ENCODE results near the gene TAPT1. TPM values are rescaled to one million over a fixed set of nuclear protein-coding genes. Genes with fewer than 3 reads are reported as not detected.
A peak's percentile ranks its signal among the peaks of the same experiment; 100 is the strongest.

TAPT1 gene
- total RNA-seq, 5 donors from 2014 or later (not counting 1 experiment from before 2014, with no cell fraction given), result 41.1 to 77.9 (median 50.3) TPM

DNA sequence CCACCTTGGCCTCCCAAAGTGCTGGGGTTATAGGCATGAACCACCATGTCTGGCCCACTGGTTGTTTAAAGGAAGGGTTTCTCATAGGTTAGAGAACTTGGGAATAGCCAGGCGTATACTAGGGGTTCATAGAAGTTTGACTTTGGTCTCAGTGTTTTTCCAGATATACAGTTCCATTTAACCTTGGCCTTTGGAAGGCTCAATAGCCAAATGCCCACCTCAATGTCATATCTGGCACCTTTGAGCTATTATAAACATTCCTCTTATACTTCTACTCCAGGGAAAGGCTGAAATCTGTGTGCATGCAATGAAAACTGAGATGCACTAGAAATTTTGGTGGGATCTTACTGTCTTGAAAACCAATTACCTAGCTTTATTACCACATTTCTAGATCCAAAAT lies 95.0 kb downstream of the TAPT1 start:
- Histone ChIP-seq H3K27me3 (replicated peaks in 1 of 2; ENCODE audit: control insufficient read depth in 2 of 2, extremely low read depth in 1 of 2, insufficient read depth in 2 of 2, low read length in 1 of 2) (peaks cover 0 to 1% of the 10 kb centered on the region in 2 experiments), H3K36me3 (ENCODE audit: control insufficient read depth in 2 of 2, extremely low read depth in 1 of 2, insufficient read depth in 1 of 2, low read length in 1 of 2) (no peaks in the 10 kb centered on the region), H3K9me3 (no peaks in the 10 kb centered on the region), H3K4me3 (ENCODE audit: control insufficient read depth in 1 of 2, extremely low read depth in 1 of 2, low read length in 1 of 2) (no peak overlapping the region), H3K27ac (ENCODE audit: low read length) (no peak overlapping the region), H3K4me1 (ENCODE audit: control insufficient read depth in 1 of 2, extremely low read depth in 1 of 2, insufficient read depth in 2 of 2, low read length in 2 of 2) (no peaks in the 10 kb centered on the region)
- ATAC-seq (replicated peaks in 1 of 4) (no peak), DNase-seq (no peak)
- Mint-ChIP-seq H3K4me1 (no peaks in the 10 kb centered on the region), H3K27ac (no peak overlapping the region), H3K27me3 (peaks cover 12 to 13% of the 10 kb centered on the region in 2 donors), H3K36me3 (no peaks in the 10 kb centered on the region), H3K4me3 (no peak overlapping the region), H3K9me3 (peaks cover 0 to 6% (median 0%) of the 10 kb centered on the region in 3 donors)
- POLR2A ChIA-PET, result no interaction called here
- no CpG with 5 or more reads among the region's 1 CpG for WGBS (ENCODE audit: insufficient coverage)
- CTCF ChIA-PET, result no interaction called here

GRCh38 chr4:16129336-16129735 lies 96.9 kb downstream of the TAPT1 start:
- ATAC-seq (replicated peaks in 1 of 4), result no peak

GRCh38 chr4:16126714-16127113 lies 99.6 kb downstream of the TAPT1 start:
- H3K4me3 Mint-ChIP-seq, result no peak overlapping the region
- no peaks in the 10 kb centered on the region for H3K36me3 Mint-ChIP-seq
- CTCF ChIA-PET, result no interaction called here

More at GRCh38 chr4:16129336-16129735, 96.9 kb downstream of the TAPT1 start:
- Histone ChIP-seq H3K27me3 (replicated peaks in 1 of 2; ENCODE audit: control insufficient read depth in 2 of 2, extremely low read depth in 1 of 2, insufficient read depth in 2 of 2, low read length in 1 of 2) (peaks cover 0 to 10% of the 10 kb centered on the region in 2 experiments), H3K4me1 (ENCODE audit: control insufficient read depth in 1 of 2, extremely low read depth in 1 of 2, insufficient read depth in 2 of 2, low read length in 2 of 2) (peaks cover under 1 to 2% of the 10 kb centered on the region in 2 experiments), H3K27ac (ENCODE audit: low read length) (no peak overlapping the region), H3K36me3 (ENCODE audit: control insufficient read depth in 2 of 2, extremely low read depth in 1 of 2, insufficient read depth in 1 of 2, low read length in 1 of 2) (no peaks in the 10 kb centered on the region), H3K4me3 (ENCODE audit: control insufficient read depth in 1 of 2, extremely low read depth in 1 of 2, low read length in 1 of 2) (no peak overlapping the region), H3K9me3 (no peaks in the 10 kb centered on the region)
- POLR2A ChIA-PET, result no interaction called here
- Mint-ChIP-seq H3K4me3 (no peak overlapping the region), H3K27me3 (peaks cover 4% of the 10 kb centered on the region in 2 donors), H3K36me3 (no peaks in the 10 kb centered on the region), H3K9me3 (peaks cover 0 to 2% (median 0%) of the 10 kb centered on the region in 3 donors), H3K27ac (no peak overlapping the region), H3K4me1 (no peaks in the 10 kb centered on the region)
- CTCF ChIA-PET, result no interaction called here
- no peak for DNase-seq
- WGBS (ENCODE audit: insufficient coverage), result no CpG with 5 or more reads among the region's 1 CpG

DNA sequence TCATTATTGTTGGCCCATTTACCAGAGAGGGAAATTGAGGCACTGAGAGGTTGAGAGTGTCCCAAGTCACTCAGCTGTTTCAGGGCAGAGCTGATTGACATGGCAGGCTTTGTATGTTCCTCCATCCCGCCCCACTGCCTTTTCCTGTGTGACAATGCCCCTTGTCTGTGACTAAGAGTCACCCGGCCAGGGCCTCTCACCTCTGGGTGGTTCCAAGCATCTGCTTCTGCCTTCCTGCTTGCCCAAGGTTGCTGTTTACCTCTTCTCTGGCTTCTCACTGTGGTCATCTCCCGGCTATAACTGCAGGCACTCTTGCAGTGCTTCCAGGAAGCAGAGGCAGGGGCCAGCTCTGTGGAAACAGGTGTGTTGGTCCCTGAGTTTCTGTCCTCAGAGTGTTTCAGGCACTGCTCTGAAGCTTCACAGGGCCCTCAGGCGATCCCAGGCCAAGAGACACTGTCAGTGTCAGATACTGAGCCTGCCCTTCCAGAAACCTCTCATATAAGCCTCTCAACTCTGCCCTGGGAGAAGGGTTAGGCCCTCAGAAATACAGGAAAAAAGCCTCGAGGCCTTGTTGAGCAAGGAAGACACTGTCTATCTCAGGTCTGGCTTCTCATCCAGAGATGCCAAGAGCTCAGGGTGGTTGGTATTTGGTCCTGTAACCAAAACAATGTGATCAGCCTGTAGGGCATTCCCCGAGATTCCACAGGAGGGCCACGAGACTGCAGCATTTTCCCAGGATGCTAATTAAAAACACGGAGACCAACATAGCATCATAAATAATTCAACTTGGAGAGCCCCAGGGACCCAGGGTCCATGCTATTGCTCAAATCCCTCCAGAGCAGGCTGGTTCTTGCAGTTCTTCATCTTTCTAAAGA lies 100.5 kb downstream of the TAPT1 start:
- H3K9me3 Mint-ChIP-seq, result no peaks in the 10 kb centered on the region
- ChIA-PET POLR2A (no interaction called here), CTCF (no interaction called here)
- peaks cover 20 to 33% (median 21%) of the 10 kb centered on the region in 3 donors for H3K4me1 Mint-ChIP-seq
- H3K36me3 Mint-ChIP-seq, result no peaks in the 10 kb centered on the region
- Histone ChIP-seq H3K36me3 (ENCODE audit: control insufficient read depth in 2 of 2, extremely low read depth in 1 of 2, insufficient read depth in 1 of 2, low read length in 1 of 2) (no peaks in the 10 kb centered on the region), H3K9me3 (no peaks in the 10 kb centered on the region), H3K27me3 (replicated peaks in 1 of 2; ENCODE audit: control insufficient read depth in 2 of 2, extremely low read depth in 1 of 2, insufficient read depth in 2 of 2, low read length in 1 of 2) (peaks cover 0 to 19% of the 10 kb centered on the region in 2 experiments), H3K4me3 (ENCODE audit: control insufficient read depth in 1 of 2, extremely low read depth in 1 of 2, low read length in 1 of 2) (no peak overlapping the region), H3K27ac (ENCODE audit: low read length) (no peak overlapping the region), H3K4me1 (ENCODE audit: control insufficient read depth in 1 of 2, extremely low read depth in 1 of 2, insufficient read depth in 2 of 2, low read length in 2 of 2) (peaks cover 26 to 27% of the 10 kb centered on the region in 2 experiments)
- ATAC-seq (replicated peaks in 1 of 4), result no peak
- H3K4me3 Mint-ChIP-seq, result no peak overlapping the region
- 57% methylated on average over 7 of the region's 8 CpGs for WGBS (ENCODE audit: insufficient coverage)
- no peak for DNase-seq
- peaks cover 0 to 2% of the 10 kb centered on the region in 2 donors for H3K27me3 Mint-ChIP-seq
- no peak overlapping the region for H3K27ac Mint-ChIP-seq

More at GRCh38 chr4:16126714-16127113, 99.6 kb downstream of the TAPT1 start:
- Mint-ChIP-seq H3K9me3 (no peaks in the 10 kb centered on the region), H3K4me1 (peaks cover 18 to 24% (median 20%) of the 10 kb centered on the region in 3 donors), H3K27ac (no peak overlapping the region), H3K27me3 (peaks cover 0 to 2% of the 10 kb centered on the region in 2 donors)
- Histone ChIP-seq H3K9me3 (no peaks in the 10 kb centered on the region), H3K4me3 (ENCODE audit: control insufficient read depth in 1 of 2, extremely low read depth in 1 of 2, low read length in 1 of 2) (no peak overlapping the region), H3K4me1 (ENCODE audit: control insufficient read depth in 1 of 2, extremely low read depth in 1 of 2, insufficient read depth in 2 of 2, low read length in 2 of 2) (peaks cover 25 to 26% of the 10 kb centered on the region in 2 experiments), H3K27ac (ENCODE audit: low read length) (no peak overlapping the region), H3K36me3 (ENCODE audit: control insufficient read depth in 2 of 2, extremely low read depth in 1 of 2, insufficient read depth in 1 of 2, low read length in 1 of 2) (no peaks in the 10 kb centered on the region), H3K27me3 (replicated peaks in 1 of 2; ENCODE audit: control insufficient read depth in 2 of 2, extremely low read depth in 1 of 2, insufficient read depth in 2 of 2, low read length in 1 of 2) (peaks cover 0 to 16% of the 10 kb centered on the region in 2 experiments)
- ATAC-seq (replicated peaks in 1 of 4), result no peak
- DNase-seq, result no peak
- POLR2A ChIA-PET, result no interaction called here
- WGBS (ENCODE audit: insufficient coverage), result no CpG with 5 or more reads among the region's 1 CpG

DNA sequence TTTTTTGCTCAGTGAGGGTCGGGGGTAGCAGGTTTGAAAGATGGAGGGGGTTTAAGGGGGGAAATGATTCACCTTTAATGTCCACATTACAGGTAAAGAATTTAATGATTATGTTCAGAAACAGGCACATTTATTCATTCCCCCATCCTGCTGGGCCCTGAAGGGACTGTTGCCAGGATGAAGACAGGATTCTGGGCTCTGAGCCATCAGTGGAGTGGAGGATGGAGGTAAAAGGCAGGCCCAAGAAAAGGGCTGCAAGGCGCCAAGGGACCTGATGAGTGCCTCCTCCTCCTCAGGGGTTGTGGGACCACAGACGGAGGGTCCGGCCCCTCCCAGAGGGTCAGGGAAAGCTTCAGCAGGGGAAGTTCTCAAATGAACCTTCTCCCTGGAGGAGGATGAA lies 102.0 kb downstream of the TAPT1 start:
- ChIA-PET POLR2A (no interaction called here), CTCF (interaction anchor here in 1 of 2 donors (0.5 kb wide), 1 partner anchor 1027 kb away, joined by 4 read pairs; no protein-coding TSS in a partner anchor)
- no CpG with 5 or more reads among the region's 4 CpGs for WGBS (ENCODE audit: insufficient coverage)
- Mint-ChIP-seq H3K27ac (no peak overlapping the region), H3K4me3 (no peak overlapping the region), H3K27me3 (peaks cover 0 to 2% of the 10 kb centered on the region in 2 donors), H3K36me3 (no peaks in the 10 kb centered on the region), H3K4me1 (peaks cover 20 to 35% (median 21%) of the 10 kb centered on the region in 3 donors), H3K9me3 (no peaks in the 10 kb centered on the region)
- Histone ChIP-seq H3K27ac (ENCODE audit: low read length) (no peak overlapping the region), H3K36me3 (ENCODE audit: control insufficient read depth in 2 of 2, extremely low read depth in 1 of 2, insufficient read depth in 1 of 2, low read length in 1 of 2) (no peaks in the 10 kb centered on the region), H3K4me1 (ENCODE audit: control insufficient read depth in 1 of 2, extremely low read depth in 1 of 2, insufficient read depth in 2 of 2, low read length in 2 of 2) (peaks cover 27 to 29% of the 10 kb centered on the region in 2 experiments), H3K4me3 (ENCODE audit: control insufficient read depth in 1 of 2, extremely low read depth in 1 of 2, low read length in 1 of 2) (no peak overlapping the region), H3K27me3 (replicated peaks in 1 of 2; ENCODE audit: control insufficient read depth in 2 of 2, extremely low read depth in 1 of 2, insufficient read depth in 2 of 2, low read length in 1 of 2) (peaks cover 0 to 26% of the 10 kb centered on the region in 2 experiments), H3K9me3 (no peaks in the 10 kb centered on the region)
- ATAC-seq (replicated peaks in 1 of 4) (no peak), DNase-seq (no peak)

- Histone ChIP-seq H3K36me3 (ENCODE audit: control insufficient read depth in 2 of 2, extremely low read depth in 1 of 2, insufficient read depth in 1 of 2, low read length in 1 of 2) (no peaks in the 10 kb centered on the region), H3K9me3 (no peaks in the 10 kb centered on the region), H3K27ac (ENCODE audit: low read length) (no peak overlapping the region), H3K4me1 (ENCODE audit: control insufficient read depth in 1 of 2, extremely low read depth in 1 of 2, insufficient read depth in 2 of 2, low read length in 2 of 2) (peaks cover 27 to 29% of the 10 kb centered on the region in 2 experiments), H3K27me3 (replicated peaks in 1 of 2; ENCODE audit: control insufficient read depth in 2 of 2, extremely low read depth in 1 of 2, insufficient read depth in 2 of 2, low read length in 1 of 2) (peaks cover 0 to 29% of the 10 kb centered on the region in 2 experiments), H3K4me3 (ENCODE audit: control insufficient read depth in 1 of 2, extremely low read depth in 1 of 2, low read length in 1 of 2) (peak overlapping the region in 1 of 2 donors; percentile 10)
- Mint-ChIP-seq H3K9me3 (no peaks in the 10 kb centered on the region), H3K27ac (no peak overlapping the region), H3K27me3 (peaks cover 0 to 2% of the 10 kb centered on the region in 2 donors), H3K4me3 (peak overlapping the region in 1 of 3 donors; percentile 27), H3K4me1 (peaks cover 20 to 35% (median 21%) of the 10 kb centered on the region in 3 donors), H3K36me3 (no peaks in the 10 kb centered on the region)
- CTCF ChIA-PET, result interaction anchor here in 1 of 2 donors (0.6 kb wide), 1 partner anchor 1524 kb away, joined by 3 read pairs; no protein-coding TSS in a partner anchor
- DNase-seq (no peak), ATAC-seq (replicated peaks in 1 of 4) (peak in 1 of 4 experiments; percentile 35)
- 42% methylated on average over 5 of the region's 7 CpGs for WGBS (ENCODE audit: insufficient coverage)
- POLR2A ChIA-PET, result no interaction called here
These were observed 102.8 kb downstream of the TAPT1 start for GRCh38 chr4:16123356-16124084.
